H9 (cell line): Measurements from ENCODE around the gene CMSS1. TPM values are rescaled to one million over a fixed set of nuclear protein-coding genes. Genes with fewer than 3 reads are reported as not detected.

Experiments
- DNase-seq: peaks from one replicate; pipeline ENCODE4 v3.0.0-alpha.2; 2017
- H2AFZ ChIP-seq: one replicate; pipeline ENCODE4 v1.6.1; 2013; ENCODE audit warnings: mild to moderate bottlenecking, low read length, control low read depth, moderate library complexity
- H2AK5ac ChIP-seq: 2 replicates; pipeline ENCODE4 v1.6.1; 2013; ENCODE audit warnings: low read length, control low read depth, mixed read lengths; ENCODE audit not compliant: insufficient read length
- H2BK120ac ChIP-seq: one replicate; pipeline ENCODE4 v1.6.1; 2013; ENCODE audit warnings: low read depth, mild to moderate bottlenecking, low read length, control low read depth, inconsistent platforms; ENCODE audit not compliant: poor library complexity, severe bottlenecking
- H2BK12ac ChIP-seq: 2 replicates; pipeline ENCODE4 v1.6.1; 2013; ENCODE audit warnings: low read length, control low read depth, mixed read lengths, low read depth; ENCODE audit not compliant: insufficient read length
- H2BK15ac ChIP-seq: 2 replicates; pipeline ENCODE4 v1.6.1; 2013; ENCODE audit warnings: low read depth, low read length, control low read depth
- H2BK20ac ChIP-seq: one replicate; pipeline ENCODE4 v1.6.1; 2013; ENCODE audit warnings: low read depth, mild to moderate bottlenecking, low read length, control low read depth, inconsistent platforms; ENCODE audit not compliant: poor library complexity, severe bottlenecking
- H2BK5ac ChIP-seq: 2 replicates; pipeline ENCODE4 v1.6.1; 2013; ENCODE audit warnings: low read length, control low read depth, mixed read lengths; ENCODE audit not compliant: insufficient read length
- H3K14ac ChIP-seq: 2 replicates; pipeline ENCODE4 v1.6.1; 2013; ENCODE audit warnings: low read length, control low read depth; ENCODE audit not compliant: insufficient read depth
- H3K18ac ChIP-seq: 2 replicates; pipeline ENCODE4 v1.6.1; 2013; ENCODE audit warnings: low read depth, mild to moderate bottlenecking, mixed read lengths, low read length, control low read depth; ENCODE audit not compliant: insufficient read length
- H3K23ac ChIP-seq: 2 replicates; pipeline ENCODE4 v1.6.1; 2013; ENCODE audit warnings: low read length, control low read depth, mixed read lengths, low read depth; ENCODE audit not compliant: insufficient read length
- H3K23me2 ChIP-seq: 2 replicates; pipeline ENCODE4 v1.6.1; 2013; ENCODE audit warnings: low read depth, mild to moderate bottlenecking, mixed read lengths, low read length, control low read depth; ENCODE audit not compliant: insufficient read length, poor library complexity, severe bottlenecking
- H3K27ac ChIP-seq: 2 replicates; pipeline ENCODE4 v1.5.1; 2013; ENCODE audit warnings: low read length, control low read depth, mixed read lengths, low read depth; ENCODE audit not compliant: insufficient read length
- H3K27me3 ChIP-seq: 2 replicates; pipeline ENCODE4 v1.6.1; 2013; ENCODE audit warnings: low read length, control low read depth, inconsistent platforms; ENCODE audit not compliant: insufficient read depth
- H3K4ac ChIP-seq: 2 replicates; pipeline ENCODE4 v1.6.1; 2013; ENCODE audit warnings: low read depth, mild to moderate bottlenecking, control low read depth, inconsistent platforms, low read length, moderate library complexity
- H3K4me1 ChIP-seq: 2 replicates; pipeline ENCODE4 v1.6.1; 2013; ENCODE audit warnings: low read length, control low read depth, inconsistent platforms; ENCODE audit not compliant: insufficient read depth
- H3K4me2 ChIP-seq: 2 replicates; pipeline ENCODE4 v1.6.1; 2013; ENCODE audit warnings: low read length, control low read depth, mixed read lengths; ENCODE audit not compliant: insufficient read length, insufficient read depth
- H3K56ac ChIP-seq: 2 replicates; pipeline ENCODE4 v1.6.1; 2013; ENCODE audit warnings: low read depth, mild to moderate bottlenecking, mixed read lengths, low read length, control low read depth; ENCODE audit not compliant: insufficient read length
- H3K79me1 ChIP-seq: 2 replicates; pipeline ENCODE4 v1.6.1; 2013; ENCODE audit warnings: low read depth, mild to moderate bottlenecking, moderate library complexity, low read length, control low read depth, inconsistent platforms; ENCODE audit not compliant: insufficient read depth, poor library complexity, severe bottlenecking
- H3K79me2 ChIP-seq: 2 replicates; pipeline ENCODE4 v1.6.1; 2013; ENCODE audit warnings: low read length, control low read depth, inconsistent platforms; ENCODE audit not compliant: insufficient read depth
- H3K9ac ChIP-seq: 2 replicates; pipeline ENCODE4 v1.6.1; 2013; ENCODE audit warnings: low read length, control low read depth, mixed read lengths; ENCODE audit not compliant: insufficient read length; ENCODE audit errors: extremely low read depth
- H3K9me3 ChIP-seq: one replicate; pipeline ENCODE4 v1.6.1; 2013; ENCODE audit warnings: low read depth, low read length, inconsistent platforms; ENCODE audit not compliant: control insufficient read depth
- H3T11ph ChIP-seq: one replicate; pipeline ENCODE4 v1.6.1; 2013; ENCODE audit warnings: mild to moderate bottlenecking, low read length, control low read depth, inconsistent platforms
- H4K20me1 ChIP-seq: one replicate; pipeline ENCODE4 v1.6.1; 2013; ENCODE audit not compliant: control insufficient read depth, insufficient read length, insufficient read depth
- H4K5ac ChIP-seq: 2 replicates; pipeline ENCODE4 v1.6.1; 2013; ENCODE audit warnings: low read depth, mild to moderate bottlenecking, mixed read lengths, low read length, control low read depth; ENCODE audit not compliant: insufficient read length
- H4K8ac ChIP-seq: replicated peaks from 2 replicates; pipeline ENCODE4 v1.6.1; 2013; ENCODE audit warnings: low read length, control low read depth, mixed read lengths, low read depth; ENCODE audit not compliant: insufficient read length
- H4K91ac ChIP-seq: 2 replicates; pipeline ENCODE4 v1.6.1; 2013; ENCODE audit warnings: low read depth, mild to moderate bottlenecking, moderate library complexity, mixed read lengths, low read length, control low read depth; ENCODE audit not compliant: insufficient read length
- H3K27ac Mint-ChIP-seq, 3 experiments: 2 replicates in 2 of 3; 3 replicates in 1 of 3; pipeline ENCODE4 v1.8.0; 2020 to 2021; ENCODE audit warnings: mixed read lengths in 3 of 3, mild to moderate bottlenecking in 1 of 3, moderate library complexity in 1 of 3
- H3K27me3 Mint-ChIP-seq: 2 replicates; pipeline ENCODE4 v1.8.0; 2021; ENCODE audit warnings: low read depth, mild to moderate bottlenecking, moderate library complexity, mixed read lengths
- H3K36me3 Mint-ChIP-seq, 3 experiments: 2 replicates in 2 of 3; 3 replicates in 1 of 3; pipeline ENCODE4 v1.8.0; 2020 to 2021; ENCODE audit warnings: low read depth in 3 of 3, mixed read lengths in 3 of 3; ENCODE audit not compliant: insufficient read depth in 1 of 3
- H3K4me1 Mint-ChIP-seq, 2 experiments: 2 replicates each; pipeline ENCODE4 v1.8.0; 2020; ENCODE audit warnings: mixed read lengths in 2 of 2
- H3K4me3 Mint-ChIP-seq, 2 experiments: 2 replicates in 1 of 2; 3 replicates in 1 of 2; pipeline ENCODE4 v1.8.0; 2020 to 2021; ENCODE audit warnings: mild to moderate bottlenecking in 2 of 2, mixed read lengths in 2 of 2, moderate library complexity in 1 of 2
- H3K9me3 Mint-ChIP-seq, 2 experiments: 2 replicates in 1 of 2; 3 replicates in 1 of 2; pipeline ENCODE4 v1.8.0; 2020; ENCODE audit warnings: mild to moderate bottlenecking in 2 of 2, mixed read lengths in 2 of 2, moderate library complexity in 1 of 2
- CTCF ChIP-seq: fragments of 200-600 bp; sonication (generic); conservative IDR thresholded peaks from 3 replicates; pipeline ENCODE4 v1.8.0; 2021; ENCODE audit warnings: antibody characterized with exemption, mild to moderate bottlenecking
- WGBS: extraction: QIAGEN DNeasy Blood & Tissue Kit; methylation state at CpG from one replicate; pipeline ENCODE4 v1.1.7; 2013; ENCODE audit warnings: missing lambda C conversion rate, low lambda C conversion rate, mixed read lengths; ENCODE audit not compliant: insufficient read length; ENCODE audit errors: extremely low coverage; 5-methylcytosine and 5-hydroxymethylcytosine counted together
- total RNA-seq: library from RNA; stranded (reverse); gene quantifications from 2 replicates; pipeline ENCODE4 v1.2.1, GENCODE V29; 2021

Gene CMSS1
- total RNA-seq, 1 experiment from 2014 or later: 61.8 TPM

- H3K27me3 Mint-ChIP-seq: peaks cover 70% of the 10 kb centered on the region
- no peak overlapping the region for H2BK120ac ChIP-seq
- peaks cover 4% of the 10 kb centered on the region for H3K23me2 ChIP-seq
- no peak for TF ChIP-seq CTCF
- no peak overlapping the region for H4K8ac ChIP-seq
- H3K4me1 Mint-ChIP-seq: peaks cover 15 to 16% of the 10 kb centered on the region in 2 experiments
- H2BK12ac ChIP-seq: no peak overlapping the region
- no peak overlapping the region for H3T11ph ChIP-seq
- H3K4me3 Mint-ChIP-seq: no peak overlapping the region
- no peak overlapping the region for H2BK5ac ChIP-seq
- H4K20me1 ChIP-seq: no peaks in the 10 kb centered on the region
- H3K27ac ChIP-seq: no peak overlapping the region
- H3K4ac ChIP-seq: no peak overlapping the region
- H3K27ac Mint-ChIP-seq: no peak overlapping the region
- no peak overlapping the region for H3K9ac ChIP-seq
- H2BK20ac ChIP-seq: no peak overlapping the region
- no peak overlapping the region for H2AFZ ChIP-seq
- H3K9me3 Mint-ChIP-seq: no peaks in the 10 kb centered on the region
- DNase-seq: no peak
- H3K4me2 ChIP-seq: no peak overlapping the region
- no peak overlapping the region for H3K18ac ChIP-seq
- WGBS: no CpG with 5 or more reads among the region's 1 CpG
- H3K36me3 Mint-ChIP-seq: no peaks in the 10 kb centered on the region
- H3K14ac ChIP-seq: no peak overlapping the region
- peaks cover 21% of the 10 kb centered on the region for H3K27me3 ChIP-seq
- H3K79me1 ChIP-seq: no peaks in the 10 kb centered on the region
- no peak overlapping the region for H3K23ac ChIP-seq
- H3K4me1 ChIP-seq: no peaks in the 10 kb centered on the region
- H4K91ac ChIP-seq: no peak overlapping the region
- H2BK15ac ChIP-seq: no peak overlapping the region
- no peak overlapping the region for H4K5ac ChIP-seq
- no peak overlapping the region for H3K56ac ChIP-seq
- H3K79me2 ChIP-seq: no peaks in the 10 kb centered on the region
- no peak overlapping the region for H2AK5ac ChIP-seq
- no peaks in the 10 kb centered on the region for H3K9me3 ChIP-seq
These were observed 60.3 kb downstream of the CMSS1 start for GRCh38 chr3:99878005-99878404.
